Measurements from ENCODE around the gene SNX33.

DNA sequence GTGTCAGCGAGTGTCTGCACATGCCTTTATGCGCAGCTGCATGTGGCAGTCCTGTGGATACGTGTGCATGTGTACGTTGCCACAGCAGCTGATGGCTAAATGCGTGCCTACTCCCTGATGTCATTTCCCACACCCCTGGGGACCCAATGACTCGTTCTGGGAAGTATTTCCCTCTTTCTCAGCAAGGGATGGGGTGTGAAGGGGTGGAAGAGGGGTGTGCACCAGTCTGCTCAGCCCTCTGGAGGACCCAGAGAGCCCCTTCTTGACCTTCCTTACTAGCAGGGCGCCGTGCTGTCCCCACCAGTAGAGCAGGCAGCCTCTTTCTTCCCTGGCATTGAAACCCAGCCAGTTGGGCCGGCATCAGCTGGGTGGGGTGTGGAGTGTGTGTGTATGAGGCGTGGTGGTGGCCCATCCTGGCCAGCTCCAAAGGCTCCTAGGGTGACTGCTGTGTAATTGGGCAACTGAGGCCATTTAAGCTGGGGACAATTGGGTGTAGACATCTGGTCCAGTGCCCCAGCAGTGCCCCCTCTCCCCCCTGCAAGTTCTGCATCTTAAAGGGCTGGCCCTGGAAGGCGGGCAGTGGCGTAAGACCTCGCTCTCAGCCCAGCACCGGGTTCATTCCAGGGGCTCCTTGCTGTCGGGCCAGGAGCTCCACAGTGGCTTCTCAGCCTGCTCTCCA, 19.2 kb downstream of the SNX33 start:
- no peak for TF ChIP-seq EGR1 (IDR thresholded peaks at IDR 0.05; ENCODE audit: low read depth)
- TF ChIP-seq, protein P1, sequence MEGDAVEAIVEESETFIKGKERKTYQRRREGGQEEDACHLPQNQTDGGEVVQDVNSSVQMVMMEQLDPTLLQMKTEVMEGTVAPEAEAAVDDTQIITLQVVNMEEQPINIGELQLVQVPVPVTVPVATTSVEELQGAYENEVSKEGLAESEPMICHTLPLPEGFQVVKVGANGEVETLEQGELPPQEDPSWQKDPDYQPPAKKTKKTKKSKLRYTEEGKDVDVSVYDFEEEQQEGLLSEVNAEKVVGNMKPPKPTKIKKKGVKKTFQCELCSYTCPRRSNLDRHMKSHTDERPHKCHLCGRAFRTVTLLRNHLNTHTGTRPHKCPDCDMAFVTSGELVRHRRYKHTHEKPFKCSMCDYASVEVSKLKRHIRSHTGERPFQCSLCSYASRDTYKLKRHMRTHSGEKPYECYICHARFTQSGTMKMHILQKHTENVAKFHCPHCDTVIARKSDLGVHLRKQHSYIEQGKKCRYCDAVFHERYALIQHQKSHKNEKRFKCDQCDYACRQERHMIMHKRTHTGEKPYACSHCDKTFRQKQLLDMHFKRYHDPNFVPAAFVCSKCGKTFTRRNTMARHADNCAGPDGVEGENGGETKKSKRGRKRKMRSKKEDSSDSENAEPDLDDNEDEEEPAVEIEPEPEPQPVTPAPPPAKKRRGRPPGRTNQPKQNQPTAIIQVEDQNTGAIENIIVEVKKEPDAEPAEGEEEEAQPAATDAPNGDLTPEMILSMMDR (IDR thresholded peaks at IDR 0.05 in 2 of 3, conservative IDR thresholded peaks at IDR 0.05 in 1 of 3; ENCODE audit: borderline replicate concordance in 1 of 3, insufficient read depth in 1 of 3, low read depth in 2 of 3, low read length in 2 of 3): no peak
- TF ChIP-seq ZFX (IDR thresholded peaks at IDR 0.05): no peak
- no peak for TF ChIP-seq EZH2 (IDR thresholded peaks at IDR 0.05)
- no peak for TF ChIP-seq JUND (IDR thresholded peaks at IDR 0.05)
- TF ChIP-seq EZH2phosphoT487 (IDR thresholded peaks at IDR 0.05; ENCODE audit: borderline replicate concordance): no peak
